WTC11 (cell line): ENCODE results near the gene SORCS2. TPM values are rescaled to one million over a fixed set of nuclear protein-coding genes. Genes with fewer than 3 reads are reported as not detected.

Experiments used
- ATAC-seq: fragments of 200-7000 bp; cut with Tn5 transposase; 2 replicates; pipeline ENCODE4 v1.10.0; 2021; ENCODE audit warnings: mild to moderate bottlenecking, moderate library complexity
- CTCF ChIA-PET: fragments of 300-600 bp; sonication (Branson Sonifier 250); formaldehyde crosslinking; loops from one replicate; lab custom pipeline; 2021; ENCODE audit warnings: antibody characterized with exemption; lab: Charles Lee
- POLR2A ChIA-PET: fragments of 350-600 bp; sonication (Branson Sonifier 250); formaldehyde crosslinking; loops from one replicate; lab custom pipeline; 2021; ENCODE audit warnings: antibody characterized with exemption; lab: Charles Lee
- DNase-seq: peaks from one replicate; pipeline ENCODE4 v3.0.0; 2021; ENCODE audit warnings: low spot score
- H3K27ac Mint-ChIP-seq: 2 replicates; pipeline ENCODE4 v1.8.0; 2021; ENCODE audit warnings: mixed read lengths
- H3K27me3 Mint-ChIP-seq: 2 replicates; pipeline ENCODE4 v1.8.0; 2021; ENCODE audit warnings: low read depth, mild to moderate bottlenecking, moderate library complexity, mixed read lengths
- H3K36me3 Mint-ChIP-seq: 2 replicates; pipeline ENCODE4 v1.8.0; 2021; ENCODE audit warnings: mixed read lengths
- H3K4me1 Mint-ChIP-seq: 2 replicates; pipeline ENCODE4 v1.8.0; 2022; ENCODE audit warnings: mixed read lengths
- H3K4me3 Mint-ChIP-seq: 2 replicates; pipeline ENCODE4 v1.8.0; 2021; ENCODE audit warnings: mild to moderate bottlenecking, moderate library complexity, mixed read lengths
- H3K9me3 Mint-ChIP-seq: 2 replicates; pipeline ENCODE4 v1.8.0; 2021; ENCODE audit warnings: mixed read lengths
- ATF1 ChIP-seq: sonication (generic); formaldehyde crosslinking; IDR thresholded peaks from 2 replicates; pipeline ENCODE4 v1.8.1; 2023; ENCODE audit warnings: mild to moderate bottlenecking, moderate library complexity, missing genetic modification reagents
- ESRRA ChIP-seq: sonication (generic); formaldehyde crosslinking; IDR thresholded peaks from 2 replicates; pipeline ENCODE4 v1.8.1; 2022; ENCODE audit warnings: mild to moderate bottlenecking, missing genetic modification reagents, borderline replicate concordance
- GABPB1 ChIP-seq: sonication (generic); formaldehyde crosslinking; IDR thresholded peaks from 2 replicates; pipeline ENCODE4 v1.8.1; 2023; ENCODE audit warnings: mild to moderate bottlenecking, missing genetic modification reagents
- GRHL2 ChIP-seq: fragments of 250-450 bp; sonication (Bioruptor Pico); IDR thresholded peaks from 2 replicates; pipeline ENCODE4 v1.8.0; 2022; ENCODE audit warnings: mild to moderate bottlenecking, moderate library complexity; ENCODE audit not compliant: insufficient replicate concordance, severe bottlenecking
- MXD4 ChIP-seq: fragments of 250-450 bp; sonication (Bioruptor Pico); IDR thresholded peaks from 2 replicates; pipeline ENCODE4 v1.8.0; 2021; ENCODE audit warnings: mild to moderate bottlenecking, moderate library complexity, borderline replicate concordance
- NFATC4 ChIP-seq: fragments of 250-450 bp; sonication (Bioruptor Pico); IDR thresholded peaks from 2 replicates; pipeline ENCODE4 v1.9.0; 2021; ENCODE audit warnings: mild to moderate bottlenecking
- PRRX2 ChIP-seq: fragments of 250-450 bp; sonication (Bioruptor Pico); IDR thresholded peaks from 2 replicates; pipeline ENCODE4 v1.8.0; 2021; ENCODE audit warnings: mild to moderate bottlenecking
- SP1 ChIP-seq: sonication (generic); formaldehyde crosslinking; conservative IDR thresholded peaks from 2 replicates; pipeline ENCODE4 v1.8.1; 2022; ENCODE audit warnings: missing genetic modification reagents
- TEAD4 ChIP-seq: sonication (generic); formaldehyde crosslinking; IDR thresholded peaks from 2 replicates; pipeline ENCODE4 v1.8.0; 2022; ENCODE audit warnings: mild to moderate bottlenecking, missing genetic modification reagents
- ZNF263 ChIP-seq: sonication (generic); formaldehyde crosslinking; IDR thresholded peaks from 2 replicates; pipeline ENCODE4 v1.8.1; 2022; ENCODE audit warnings: low read depth, mild to moderate bottlenecking, moderate library complexity, missing genetic modification reagents
- ZNF416 ChIP-seq: fragments of 250-450 bp; sonication (Bioruptor Pico); IDR thresholded peaks from 2 replicates; pipeline ENCODE4 v1.9.0; 2021; ENCODE audit warnings: mild to moderate bottlenecking, inconsistent platforms
- total RNA-seq: library from RNA; stranded (reverse); gene quantifications from 3 replicates; pipeline ENCODE4 v1.2.3, GENCODE V29; 2021
- TF ChIP-seq, protein P1 (sequence below): sonication (generic); formaldehyde crosslinking; IDR thresholded peaks from 2 replicates; pipeline ENCODE4 v1.8.1; 2023; ENCODE audit warnings: mild to moderate bottlenecking, moderate library complexity, missing genetic modification reagents
- TF ChIP-seq, protein P2 (sequence below): sonication (generic); formaldehyde crosslinking; IDR thresholded peaks from 2 replicates; pipeline ENCODE4 v1.8.0; 2022; ENCODE audit warnings: mild to moderate bottlenecking, missing genetic modification reagents
- TF ChIP-seq, protein P3 (sequence below): sonication (generic); formaldehyde crosslinking; IDR thresholded peaks from 2 replicates; pipeline ENCODE4 v1.8.0; 2023; ENCODE audit warnings: mild to moderate bottlenecking, missing genetic modification reagents
- TF ChIP-seq, protein P4 (sequence below): sonication (generic); formaldehyde crosslinking; conservative IDR thresholded peaks from 2 replicates; pipeline ENCODE4 v1.8.1; 2022; ENCODE audit warnings: mild to moderate bottlenecking, missing genetic modification reagents
- TF ChIP-seq, protein P5 (sequence below): sonication (generic); formaldehyde crosslinking; IDR thresholded peaks from 2 replicates; pipeline ENCODE4 v1.8.0; 2023; ENCODE audit warnings: missing genetic modification reagents

Gene SORCS2
- total RNA-seq, 1 experiment from 2014 or later = 6.6 TPM

DNA sequence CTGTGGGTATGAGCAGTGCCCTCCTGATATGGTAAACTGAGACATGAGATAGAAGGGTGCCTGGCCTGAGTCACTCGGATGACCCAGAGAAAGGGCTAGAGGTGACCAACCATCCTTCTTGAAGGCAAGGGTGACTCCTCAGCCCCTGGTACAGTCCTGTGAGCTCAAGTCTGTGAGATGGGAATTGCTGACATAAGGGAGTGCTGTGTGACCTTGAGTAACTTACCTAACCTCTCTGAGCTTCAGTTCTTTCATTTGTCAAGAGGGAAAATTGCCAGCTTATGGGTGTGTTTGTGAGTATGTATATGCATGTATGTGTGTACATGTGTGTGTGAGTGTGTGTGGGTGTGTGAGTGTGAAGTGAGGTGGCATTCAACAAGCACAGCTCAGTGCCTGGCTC is 452.8 kb downstream of the SORCS2 start:
- Mint-ChIP-seq H3K4me3 (no peak overlapping the region), H3K27ac (no peak overlapping the region), H3K36me3 (peaks cover 3% of the 10 kb centered on the region), H3K27me3 (peaks cover 4% of the 10 kb centered on the region; the same call in 1 of the 2 replicates), H3K9me3 (peaks cover 18% of the 10 kb centered on the region), H3K4me1 (no peaks in the 10 kb centered on the region)
- ATAC-seq = no peak
- no peak for DNase-seq
- POLR2A ChIA-PET = no interaction called here
- no peak for TF ChIP-seq NFATC4 (CRISPR knock-in tag)
- TF ChIP-seq, protein P1, sequence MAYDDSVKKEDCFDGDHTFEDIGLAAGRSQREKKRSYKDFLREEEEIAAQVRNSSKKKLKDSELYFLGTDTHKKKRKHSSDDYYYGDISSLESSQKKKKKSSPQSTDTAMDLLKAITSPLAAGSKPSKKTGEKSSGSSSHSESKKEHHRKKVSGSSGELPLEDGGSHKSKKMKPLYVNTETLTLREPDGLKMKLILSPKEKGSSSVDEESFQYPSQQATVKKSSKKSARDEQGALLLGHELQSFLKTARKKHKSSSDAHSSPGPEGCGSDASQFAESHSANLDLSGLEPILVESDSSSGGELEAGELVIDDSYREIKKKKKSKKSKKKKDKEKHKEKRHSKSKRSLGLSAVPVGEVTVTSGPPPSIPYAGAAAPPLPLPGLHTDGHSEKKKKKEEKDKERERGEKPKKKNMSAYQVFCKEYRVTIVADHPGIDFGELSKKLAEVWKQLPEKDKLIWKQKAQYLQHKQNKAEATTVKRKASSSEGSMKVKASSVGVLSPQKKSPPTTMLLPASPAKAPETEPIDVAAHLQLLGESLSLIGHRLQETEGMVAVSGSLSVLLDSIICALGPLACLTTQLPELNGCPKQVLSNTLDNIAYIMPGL = no peak
- CTCF ChIA-PET = no interaction called here

DNA sequence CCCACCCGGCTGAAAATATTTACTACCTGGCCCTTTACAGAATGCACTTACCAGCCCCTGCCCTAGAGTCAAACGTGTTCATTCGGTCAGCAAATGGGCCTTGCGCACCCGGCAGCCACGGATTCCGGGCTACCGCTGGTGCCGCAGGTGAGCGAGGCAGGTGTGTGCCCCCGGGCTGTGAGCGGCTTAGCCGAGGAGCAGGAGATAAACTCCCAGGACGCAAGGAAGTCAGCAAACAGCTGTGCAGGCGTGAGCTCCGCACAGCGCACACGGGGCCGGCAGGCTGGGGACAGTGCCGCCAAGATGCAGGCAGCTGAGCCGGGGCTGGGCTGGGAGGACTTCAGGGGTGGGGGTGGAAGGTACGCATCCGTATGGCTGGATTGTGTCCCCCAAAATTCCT is 453.6 kb downstream of the SORCS2 start:
- TF ChIP-seq GABPB1 (CRISPR knock-in tag) (no peak), PRRX2 (CRISPR knock-in tag) (no peak), ESRRA (no peak), GRHL2 (CRISPR knock-in tag) (no peak), ZNF263 (no peak)
- TF ChIP-seq, protein P2, sequence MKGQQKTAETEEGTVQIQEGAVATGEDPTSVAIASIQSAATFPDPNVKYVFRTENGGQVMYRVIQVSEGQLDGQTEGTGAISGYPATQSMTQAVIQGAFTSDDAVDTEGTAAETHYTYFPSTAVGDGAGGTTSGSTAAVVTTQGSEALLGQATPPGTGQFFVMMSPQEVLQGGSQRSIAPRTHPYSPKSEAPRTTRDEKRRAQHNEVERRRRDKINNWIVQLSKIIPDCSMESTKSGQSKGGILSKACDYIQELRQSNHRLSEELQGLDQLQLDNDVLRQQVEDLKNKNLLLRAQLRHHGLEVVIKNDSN (CRISPR knock-in tag) = no peak
- TF ChIP-seq, protein P3, sequence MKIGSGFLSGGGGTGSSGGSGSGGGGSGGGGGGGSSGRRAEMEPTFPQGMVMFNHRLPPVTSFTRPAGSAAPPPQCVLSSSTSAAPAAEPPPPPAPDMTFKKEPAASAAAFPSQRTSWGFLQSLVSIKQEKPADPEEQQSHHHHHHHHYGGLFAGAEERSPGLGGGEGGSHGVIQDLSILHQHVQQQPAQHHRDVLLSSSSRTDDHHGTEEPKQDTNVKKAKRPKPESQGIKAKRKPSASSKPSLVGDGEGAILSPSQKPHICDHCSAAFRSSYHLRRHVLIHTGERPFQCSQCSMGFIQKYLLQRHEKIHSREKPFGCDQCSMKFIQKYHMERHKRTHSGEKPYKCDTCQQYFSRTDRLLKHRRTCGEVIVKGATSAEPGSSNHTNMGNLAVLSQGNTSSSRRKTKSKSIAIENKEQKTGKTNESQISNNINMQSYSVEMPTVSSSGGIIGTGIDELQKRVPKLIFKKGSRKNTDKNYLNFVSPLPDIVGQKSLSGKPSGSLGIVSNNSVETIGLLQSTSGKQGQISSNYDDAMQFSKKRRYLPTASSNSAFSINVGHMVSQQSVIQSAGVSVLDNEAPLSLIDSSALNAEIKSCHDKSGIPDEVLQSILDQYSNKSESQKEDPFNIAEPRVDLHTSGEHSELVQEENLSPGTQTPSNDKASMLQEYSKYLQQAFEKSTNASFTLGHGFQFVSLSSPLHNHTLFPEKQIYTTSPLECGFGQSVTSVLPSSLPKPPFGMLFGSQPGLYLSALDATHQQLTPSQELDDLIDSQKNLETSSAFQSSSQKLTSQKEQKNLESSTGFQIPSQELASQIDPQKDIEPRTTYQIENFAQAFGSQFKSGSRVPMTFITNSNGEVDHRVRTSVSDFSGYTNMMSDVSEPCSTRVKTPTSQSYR (CRISPR knock-in tag) = no peak
- TF ChIP-seq, protein P4, sequence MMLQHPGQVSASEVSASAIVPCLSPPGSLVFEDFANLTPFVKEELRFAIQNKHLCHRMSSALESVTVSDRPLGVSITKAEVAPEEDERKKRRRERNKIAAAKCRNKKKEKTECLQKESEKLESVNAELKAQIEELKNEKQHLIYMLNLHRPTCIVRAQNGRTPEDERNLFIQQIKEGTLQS (CRISPR knock-in tag) = no peak
- CTCF ChIA-PET = no interaction called here
- POLR2A ChIA-PET = no interaction called here
- no peak for DNase-seq
- Mint-ChIP-seq H3K4me3 (no peak overlapping the region), H3K27me3 (peaks cover 4% of the 10 kb centered on the region; the same call in 1 of the 2 replicates), H3K4me1 (peaks cover 3% of the 10 kb centered on the region), H3K9me3 (peaks cover 18% of the 10 kb centered on the region), H3K36me3 (peaks cover 3% of the 10 kb centered on the region), H3K27ac (no peak overlapping the region)
- ATAC-seq = no peak

DNA sequence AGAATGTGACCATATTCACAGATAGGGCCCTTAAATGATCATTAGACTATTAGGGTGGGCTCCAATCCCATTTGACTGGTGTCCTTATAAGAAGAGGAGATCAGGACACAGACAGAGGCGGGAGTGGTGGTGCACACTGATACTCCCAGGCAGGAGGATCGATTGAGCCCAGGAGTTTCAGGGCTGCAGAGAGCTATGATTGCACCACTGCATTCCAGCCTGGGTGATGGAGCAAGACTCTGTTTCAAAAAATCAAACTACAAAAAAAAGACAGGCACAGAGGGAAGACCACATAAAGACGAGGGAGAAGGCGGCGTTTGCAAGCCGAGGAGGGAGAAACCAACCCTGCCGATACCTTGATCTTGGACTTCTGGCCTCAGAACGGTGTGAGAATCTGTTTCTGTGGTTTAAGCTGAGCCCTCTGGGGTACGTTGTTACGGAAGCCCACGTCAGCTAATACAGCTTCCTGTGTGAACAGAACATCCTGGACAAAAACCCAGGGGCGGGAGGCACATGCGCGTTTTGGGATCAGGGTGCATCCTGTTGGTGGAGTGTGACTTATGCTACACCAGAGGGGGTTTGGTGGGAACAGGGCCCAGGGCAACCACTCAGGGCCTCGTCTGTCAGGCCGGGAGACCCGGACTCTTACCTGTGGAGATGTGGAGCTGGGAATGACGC is 454.2 kb downstream of the SORCS2 start:
- ChIA-PET CTCF (no interaction called here), POLR2A (no interaction called here)
- H3K9me3 Mint-ChIP-seq = peaks cover 13% of the 10 kb centered on the region
- H3K27ac Mint-ChIP-seq = no peak overlapping the region
- no peak for ATAC-seq
- peaks cover 3% of the 10 kb centered on the region for H3K36me3 Mint-ChIP-seq
- peaks cover 4% of the 10 kb centered on the region; the same call in 1 of the 2 replicates for H3K27me3 Mint-ChIP-seq
- H3K4me3 Mint-ChIP-seq = no peak overlapping the region
- TF ChIP-seq TEAD4 (CRISPR knock-in tag) = no peak
- TF ChIP-seq, protein P5, sequence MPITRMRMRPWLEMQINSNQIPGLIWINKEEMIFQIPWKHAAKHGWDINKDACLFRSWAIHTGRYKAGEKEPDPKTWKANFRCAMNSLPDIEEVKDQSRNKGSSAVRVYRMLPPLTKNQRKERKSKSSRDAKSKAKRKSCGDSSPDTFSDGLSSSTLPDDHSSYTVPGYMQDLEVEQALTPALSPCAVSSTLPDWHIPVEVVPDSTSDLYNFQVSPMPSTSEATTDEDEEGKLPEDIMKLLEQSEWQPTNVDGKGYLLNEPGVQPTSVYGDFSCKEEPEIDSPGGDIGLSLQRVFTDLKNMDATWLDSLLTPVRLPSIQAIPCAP (CRISPR knock-in tag) = no peak
- TF ChIP-seq ATF1 = no peak
- TF ChIP-seq ZNF416 (CRISPR knock-in tag) = no peak
- no peak for TF ChIP-seq MXD4 (CRISPR knock-in tag)
- no peak for TF ChIP-seq SP1 (CRISPR knock-in tag)
- peaks cover 8% of the 10 kb centered on the region for H3K4me1 Mint-ChIP-seq
- no peak for DNase-seq
